CD4-positive, alpha-beta T cell (primary cell): Measurements from ENCODE around the gene SNX20. TPM values are rescaled to one million over a fixed set of nuclear protein-coding genes. Genes with fewer than 3 reads are reported as not detected.

Experiments used
- ATAC-seq: fragments of 200-7000 bp; cut with Tn5 transposase; one replicate; pipeline ENCODE4 v1.10.0; 2022; ENCODE audit warnings: mild to moderate bottlenecking; ENCODE audit not compliant: poor library complexity
- CTCF ChIA-PET: fragments of 350-600 bp; sonication (Branson Sonifier 250); formaldehyde crosslinking; loops from one replicate; lab custom pipeline; 2021; ENCODE audit warnings: antibody characterized with exemption, inconsistent platforms; lab: Charles Lee
- POLR2A ChIA-PET: fragments of 350-600 bp; sonication (Branson Sonifier 250); formaldehyde crosslinking; loops from one replicate; lab custom pipeline; 2021; ENCODE audit warnings: antibody characterized with exemption, inconsistent platforms; lab: Charles Lee
- DNase-seq, 14 experiments: peaks; one replicate each; pipeline ENCODE4 v3.0.0-alpha.2; 2013 to 2020; ENCODE audit warnings: mixed read lengths in 2 of 14
- H3K27ac ChIP-seq, 2 donors: one replicate each; pipeline versions ENCODE4 v1.5.1 to v1.7.0; 2013; ENCODE audit warnings: low read length in 2 of 2, low read depth in 1 of 2, mild to moderate bottlenecking in 1 of 2
- H3K27me3 ChIP-seq, 2 experiments: 1 replicate in 1 of 2; 2 replicates in 1 of 2; pipeline versions ENCODE4 v1.6.1 to v1.7.0; 2013; ENCODE audit warnings: low read length in 2 of 2, control low read depth in 1 of 2, mild to moderate bottlenecking in 1 of 2, moderate library complexity in 1 of 2; ENCODE audit not compliant: insufficient read depth in 2 of 2, control insufficient read depth in 1 of 2
- H3K36me3 ChIP-seq: one replicate; pipeline ENCODE4 v1.6.1; 2013; ENCODE audit warnings: low read length, control low read depth; ENCODE audit not compliant: insufficient read depth
- H3K4me1 ChIP-seq: one replicate; pipeline ENCODE4 v1.6.1; 2013; ENCODE audit warnings: low read length, control low read depth; ENCODE audit not compliant: insufficient read depth
- H3K4me3 ChIP-seq: one replicate; pipeline ENCODE4 v1.5.1; 2013; ENCODE audit warnings: mild to moderate bottlenecking, low read length, moderate library complexity
- H3K9me3 ChIP-seq, 2 experiments: 1 replicate in 1 of 2; 2 replicates in 1 of 2; pipeline versions ENCODE4 v1.6.1 to v1.7.0; 2013; ENCODE audit warnings: low read length in 2 of 2, mild to moderate bottlenecking in 2 of 2, control low read depth in 1 of 2, moderate library complexity in 1 of 2; ENCODE audit not compliant: control insufficient read depth in 1 of 2, insufficient read depth in 1 of 2
- H3K27ac Mint-ChIP-seq: one replicate; pipeline ENCODE4 v1.8.0; 2020; ENCODE audit warnings: mixed read lengths
- H3K27me3 Mint-ChIP-seq: one replicate; pipeline ENCODE4 v1.8.0; 2021; ENCODE audit warnings: mixed read lengths
- H3K36me3 Mint-ChIP-seq: one replicate; pipeline ENCODE4 v1.8.0; 2021; ENCODE audit warnings: low read depth, mixed read lengths
- H3K4me1 Mint-ChIP-seq: one replicate; pipeline ENCODE4 v1.8.0; 2021; ENCODE audit warnings: low read depth, mixed read lengths
- H3K4me3 Mint-ChIP-seq: one replicate; pipeline ENCODE4 v1.8.0; 2020; ENCODE audit warnings: mild to moderate bottlenecking, mixed read lengths
- H3K9me3 Mint-ChIP-seq: one replicate; pipeline ENCODE4 v1.8.0; 2020; ENCODE audit warnings: mixed read lengths
- intact Hi-C, 2 experiments: fragments of 100-400 bp; cut with DNase I in 1 of 2; cut with micrococcal nuclease in 1 of 2; formaldehyde crosslinking; loops; one replicate each; pipeline versions ENCODE4 v1.15.1 to v1.9.0; 2023 to 2025; cut with DNase I, micrococcal nuclease
- total RNA-seq, 174 experiments: library from RNA in 2 of 174; stranded (reverse) in 2 of 174; gene quantifications; one replicate each; pipeline ENCODE4 v1.2.3 and lab custom pipeline; 2021 to 2026
- TF ChIP-seq, protein P1 (sequence below): fragments of 200-600 bp; IDR thresholded peaks from one replicate; pipeline ENCODE4 v1.8.0; 2022; ENCODE audit warnings: antibody characterized with exemption, mild to moderate bottlenecking

The SNX20 gene
- total RNA-seq, 2 experiments from 2014 or later = 26.6 TPM

DNA sequence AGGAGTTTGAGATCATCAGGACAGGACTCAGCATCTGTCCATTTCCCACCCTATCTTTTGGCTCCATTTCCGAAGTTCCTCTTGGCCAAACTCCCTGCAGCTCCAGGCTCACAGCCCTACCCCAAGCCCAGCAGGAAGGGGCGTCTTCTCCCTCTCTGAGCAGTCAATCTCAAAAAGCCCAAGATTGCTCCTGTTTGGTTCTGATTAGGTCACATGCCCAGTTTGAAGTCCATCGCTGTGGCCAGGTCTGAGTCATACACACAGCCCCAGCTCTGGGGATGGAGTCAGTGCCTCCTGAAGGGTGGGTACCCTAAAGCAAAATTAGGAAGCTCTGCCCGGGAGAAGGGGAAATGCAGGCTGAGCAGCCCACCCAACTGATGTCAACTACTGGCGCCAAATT, 23.9 kb downstream of the SNX20 start:
- H3K36me3 Mint-ChIP-seq = no peaks in the 10 kb centered on the region
- peaks cover 2% of the 10 kb centered on the region for H3K36me3 ChIP-seq
- no peaks in the 10 kb centered on the region for H3K27me3 Mint-ChIP-seq
- H3K27ac ChIP-seq = no peak overlapping the region
- TF ChIP-seq, protein P1, sequence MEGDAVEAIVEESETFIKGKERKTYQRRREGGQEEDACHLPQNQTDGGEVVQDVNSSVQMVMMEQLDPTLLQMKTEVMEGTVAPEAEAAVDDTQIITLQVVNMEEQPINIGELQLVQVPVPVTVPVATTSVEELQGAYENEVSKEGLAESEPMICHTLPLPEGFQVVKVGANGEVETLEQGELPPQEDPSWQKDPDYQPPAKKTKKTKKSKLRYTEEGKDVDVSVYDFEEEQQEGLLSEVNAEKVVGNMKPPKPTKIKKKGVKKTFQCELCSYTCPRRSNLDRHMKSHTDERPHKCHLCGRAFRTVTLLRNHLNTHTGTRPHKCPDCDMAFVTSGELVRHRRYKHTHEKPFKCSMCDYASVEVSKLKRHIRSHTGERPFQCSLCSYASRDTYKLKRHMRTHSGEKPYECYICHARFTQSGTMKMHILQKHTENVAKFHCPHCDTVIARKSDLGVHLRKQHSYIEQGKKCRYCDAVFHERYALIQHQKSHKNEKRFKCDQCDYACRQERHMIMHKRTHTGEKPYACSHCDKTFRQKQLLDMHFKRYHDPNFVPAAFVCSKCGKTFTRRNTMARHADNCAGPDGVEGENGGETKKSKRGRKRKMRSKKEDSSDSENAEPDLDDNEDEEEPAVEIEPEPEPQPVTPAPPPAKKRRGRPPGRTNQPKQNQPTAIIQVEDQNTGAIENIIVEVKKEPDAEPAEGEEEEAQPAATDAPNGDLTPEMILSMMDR = no peak
- peaks cover 3% of the 10 kb centered on the region for H3K4me1 ChIP-seq
- H3K4me3 Mint-ChIP-seq = no peak overlapping the region
- DNase-seq (no peak), ATAC-seq (no peak)
- POLR2A ChIA-PET = interaction anchor here (0.9 kb wide), 1 partner anchor 298 kb away, joined by 3 read pairs; no protein-coding TSS in a partner anchor
- H3K27ac Mint-ChIP-seq = no peak overlapping the region
- H3K4me1 Mint-ChIP-seq = peaks cover 4% of the 10 kb centered on the region
- CTCF ChIA-PET = no interaction called here
- intact Hi-C loops = no loop called here
- H3K27me3 ChIP-seq = no peaks in the 10 kb centered on the region
- H3K4me3 ChIP-seq = no peak overlapping the region
- H3K9me3 Mint-ChIP-seq = no peaks in the 10 kb centered on the region
- peaks cover 0 to under 1% of the 10 kb centered on the region in 2 experiments for H3K9me3 ChIP-seq

- Mint-ChIP-seq H3K4me3 (no peak overlapping the region), H3K4me1 (peaks cover 4% of the 10 kb centered on the region), H3K36me3 (no peaks in the 10 kb centered on the region), H3K27ac (no peak overlapping the region), H3K9me3 (no peaks in the 10 kb centered on the region), H3K27me3 (no peaks in the 10 kb centered on the region)
- ChIA-PET CTCF (interaction anchor here (1.5 kb wide), 1 partner anchor 10 kb away, joined by 4 read pairs; no protein-coding TSS in a partner anchor), POLR2A (no interaction called here)
- DNase-seq = no peak
- TF ChIP-seq, protein P1 = no peak
- Histone ChIP-seq H3K36me3 (peaks cover 2% of the 10 kb centered on the region), H3K4me3 (no peak overlapping the region), H3K27me3 (no peaks in the 10 kb centered on the region), H3K4me1 (peaks cover 3% of the 10 kb centered on the region), H3K27ac (no peak overlapping the region), H3K9me3 (no peaks in the 10 kb centered on the region)
- no peak for ATAC-seq
- intact Hi-C loops = no loop called here
Observed at GRCh38 chr16:50655558-50656055, 25.5 kb downstream of the SNX20 start.

- ChIA-PET POLR2A (interaction anchor here (0.5 to 0.8 kb wide), 2 partner anchors 13 to 103 kb away, joined by 3 to 4 read pairs; no protein-coding TSS in a partner anchor), CTCF (interaction anchor here (1.3 kb wide), 1 partner anchor 11 kb away, joined by 4 read pairs; no protein-coding TSS in a partner anchor)
- Histone ChIP-seq H3K27me3 (no peaks in the 10 kb centered on the region), H3K4me1 (no peaks in the 10 kb centered on the region), H3K27ac (no peak overlapping the region), H3K4me3 (no peak overlapping the region), H3K36me3 (peaks cover 2% of the 10 kb centered on the region), H3K9me3 (no peaks in the 10 kb centered on the region)
- ATAC-seq = no peak
- intact Hi-C loops = no loop called here
- Mint-ChIP-seq H3K27me3 (no peaks in the 10 kb centered on the region), H3K4me1 (no peaks in the 10 kb centered on the region), H3K4me3 (no peak overlapping the region), H3K27ac (no peak overlapping the region), H3K9me3 (no peaks in the 10 kb centered on the region), H3K36me3 (peaks cover 4% of the 10 kb centered on the region)
- TF ChIP-seq, protein P1 = no peak
- DNase-seq = no peak
Observed at GRCh38 chr16:50653633-50654519, 27.2 kb downstream of the SNX20 start.
